Pons (tissue), 1 donor: ENCODE data around the gene TGIF2.
"Not testable (repeated sequence)": the region's sequence is repeated elsewhere in the genome, so short reads cannot be mapped to it uniquely, and the experiment has no call there.

Experiments
- DNase-seq: peaks from one replicate; pipeline ENCODE4 v3.0.0-alpha.2; 2016; ENCODE audit warnings: low spot score

Gene TGIF2

DNA sequence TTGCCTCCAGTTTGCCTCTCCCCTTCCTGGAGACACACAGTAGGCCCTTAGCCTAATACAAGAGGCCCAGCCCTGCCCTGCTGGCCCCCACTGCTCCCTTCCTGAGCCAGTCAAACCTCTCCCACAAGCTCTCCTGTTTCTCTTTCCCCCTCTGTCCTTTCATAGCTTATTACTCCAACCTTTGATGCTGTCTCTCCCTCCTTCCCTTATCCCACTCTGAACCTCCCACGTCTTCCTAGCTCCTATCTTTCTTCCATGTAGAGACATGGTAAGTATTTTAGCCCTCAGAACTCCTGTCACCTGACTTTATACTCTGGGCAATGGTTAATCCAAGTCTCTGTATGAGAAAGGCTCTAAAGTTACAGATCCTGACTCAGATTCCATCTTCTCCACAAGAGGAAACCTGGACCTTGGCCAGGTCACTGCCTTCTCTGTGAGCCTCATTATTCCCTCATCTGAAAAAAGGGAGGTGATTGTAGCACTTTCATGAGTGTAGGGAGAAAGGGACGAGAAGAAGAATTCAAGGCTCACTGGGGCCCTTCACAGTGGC, 6.7 kb downstream of the TGIF2 start:
- DNase-seq: no peak

- no peak for DNase-seq
These were observed 8.9 kb downstream of the TGIF2 start for GRCh38 chr20:36582322-36582721.

DNA sequence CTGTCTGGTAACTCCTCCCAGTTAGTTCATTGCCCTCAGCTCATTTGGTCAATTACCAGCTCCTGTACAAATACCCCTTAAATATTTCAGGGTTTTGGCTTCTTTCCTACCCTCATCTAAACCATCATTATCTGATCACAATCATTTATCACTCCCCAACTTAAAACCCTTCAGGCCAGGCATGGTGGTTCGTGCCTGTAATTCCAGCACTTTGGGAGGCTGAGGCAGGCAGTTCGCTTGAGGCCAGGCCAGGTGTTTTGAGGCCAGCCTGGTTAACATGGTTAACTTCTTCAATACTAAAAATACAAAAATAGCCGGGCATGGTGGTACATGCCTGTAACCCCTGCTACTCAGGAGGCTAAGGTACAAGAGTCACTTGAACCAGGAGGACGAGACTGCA, 9.4 kb downstream of the TGIF2 start:
- no peak for DNase-seq

- DNase-seq: no peak
These were observed 10.7 kb downstream of the TGIF2 start for GRCh38 chr20:36584018-36584481.

- DNase-seq: no peak
These were observed 12.2 kb downstream of the TGIF2 start for GRCh38 chr20:36585410-36586125.

GRCh38 chr20:36587388-36588070, 14.1 kb downstream of the TGIF2 start:
- no peak for DNase-seq

DNA sequence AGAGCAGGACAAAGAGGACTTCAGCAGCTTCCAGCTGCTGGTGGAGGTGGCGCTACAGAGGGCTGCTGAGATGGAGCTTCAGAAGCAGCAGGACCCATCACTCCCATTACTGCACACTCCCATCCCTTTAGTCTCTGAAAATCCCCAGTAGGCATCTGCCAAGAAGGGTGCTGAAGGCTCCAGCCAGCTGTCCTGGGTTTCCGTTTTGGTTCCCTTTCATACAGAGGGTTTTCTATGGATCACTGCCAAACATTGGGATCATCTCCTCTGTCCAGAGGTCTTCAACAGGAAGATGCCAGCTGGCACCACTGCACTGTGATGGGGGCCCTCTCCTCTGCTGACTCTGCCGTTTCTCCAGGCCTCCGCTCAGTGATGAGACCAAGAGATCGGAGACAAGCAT, 17.9 kb downstream of the TGIF2 start:
- no peak for DNase-seq

- peak; percentile 43 for DNase-seq
These were observed 18.7 kb downstream of the TGIF2 start for GRCh38 chr20:36591854-36592641.

GRCh38 chr20:36593347-36593929, 20.0 kb downstream of the TGIF2 start:
- DNase-seq: no peak

GRCh38 chr20:36599912-36600345, 26.5 kb downstream of the TGIF2 start:
- DNase-seq: peak; percentile 45

GRCh38 chr20:36601540-36601939, 28.1 kb downstream of the TGIF2 start:
- peak; percentile 49 for DNase-seq

DNA sequence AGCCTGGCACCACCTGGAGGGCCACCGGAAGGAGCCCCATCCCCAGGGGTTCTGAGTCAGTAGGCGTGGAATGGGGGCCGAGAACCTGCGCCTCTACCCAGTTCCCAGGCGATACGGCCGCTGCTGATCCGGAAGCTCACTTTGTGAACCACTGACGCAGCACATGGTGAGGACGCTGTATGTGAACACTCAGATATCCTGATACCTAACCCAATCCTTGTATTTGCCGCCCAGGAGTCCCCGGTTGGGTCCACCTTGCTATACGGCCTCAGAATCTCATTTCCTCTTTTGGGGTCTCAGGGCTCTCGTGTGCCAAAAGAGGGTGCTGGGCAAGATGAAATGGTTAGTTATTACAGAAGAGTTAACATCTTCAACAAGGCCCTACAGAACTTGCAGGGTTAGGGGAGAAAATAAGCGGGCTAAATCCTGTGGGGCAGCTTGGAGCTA, 31.6 kb downstream of the TGIF2 start:
- no peak for DNase-seq

GRCh38 chr20:36605399-36606157, 32.2 kb downstream of the TGIF2 start, which contains the start of gene RAB5IF:
TSS of gene RAB5IF (plus strand) at chr20:36605779. CDS start at chr20:36605952, 173 bp downstream.
- DNase-seq: peak; percentile 96

DNA sequence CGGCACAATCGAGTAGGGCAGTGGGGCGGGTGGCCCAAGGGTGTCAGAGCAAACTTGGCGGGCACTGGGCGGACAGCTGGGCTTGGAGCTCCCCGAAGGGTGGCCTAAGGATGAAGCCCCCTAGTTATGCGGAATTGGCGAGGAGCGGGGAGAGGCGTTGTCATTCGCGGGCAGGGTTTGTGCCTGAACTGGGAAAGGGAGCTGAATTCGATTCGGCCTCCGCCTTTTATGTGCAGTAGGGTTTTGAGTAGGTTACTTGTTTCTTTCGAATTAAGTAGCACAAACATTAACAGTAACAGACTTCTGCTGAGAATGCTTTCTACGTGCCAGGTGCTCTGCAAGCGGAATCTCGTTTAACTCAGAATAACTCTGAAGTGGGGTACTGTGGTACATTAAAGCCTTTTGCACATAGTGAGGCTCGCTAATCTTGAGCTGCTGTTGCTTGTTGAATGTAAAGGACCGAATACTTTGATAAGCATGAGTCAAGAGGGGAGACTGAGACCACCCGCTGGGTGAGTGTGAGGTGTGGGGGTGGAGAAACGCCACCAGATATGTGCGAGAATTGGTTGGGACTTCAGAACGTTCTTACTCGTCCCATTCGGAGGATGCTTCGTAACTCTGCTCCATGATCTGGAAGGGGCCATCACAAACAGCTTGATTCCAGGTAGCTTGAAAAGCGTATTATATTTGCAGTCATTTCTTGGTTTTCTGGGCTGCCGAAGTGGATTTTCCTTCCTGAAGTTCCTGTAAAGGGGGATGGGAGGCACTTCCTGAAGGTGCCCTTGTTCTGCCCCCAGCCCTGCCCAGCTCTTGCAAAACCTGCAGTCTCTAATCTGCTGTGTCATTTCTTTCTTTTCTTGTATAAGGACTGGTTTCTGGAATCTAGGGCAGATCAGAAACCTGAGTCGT, 33.0 kb downstream of the TGIF2 start:
- DNase-seq: no peak

GRCh38 chr20:36607586-36608387, 34.4 kb downstream of the TGIF2 start:
- DNase-seq: no peak

DNA sequence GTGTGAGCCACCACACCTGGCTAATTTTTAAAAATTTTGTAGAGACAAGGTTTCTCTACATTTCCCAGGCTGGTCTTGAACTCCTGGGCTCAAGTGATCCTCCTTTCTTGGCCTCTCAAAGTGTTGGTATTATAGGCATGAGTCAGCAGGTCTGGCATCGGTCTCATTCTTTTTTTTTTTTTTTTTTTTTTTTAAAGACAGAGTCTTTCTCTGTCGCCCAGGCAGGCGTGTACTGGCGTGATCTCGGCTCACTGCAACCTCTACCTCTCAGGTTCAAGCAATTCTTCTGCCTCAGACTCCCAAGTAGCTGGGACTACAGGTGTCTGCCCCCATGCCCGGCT, 35.0 kb downstream of the TGIF2 start:
- not testable (repeated sequence) for DNase-seq

- DNase-seq: no peak
These were observed 38.2 kb downstream of the TGIF2 start for GRCh38 chr20:36611625-36612024.

DNA sequence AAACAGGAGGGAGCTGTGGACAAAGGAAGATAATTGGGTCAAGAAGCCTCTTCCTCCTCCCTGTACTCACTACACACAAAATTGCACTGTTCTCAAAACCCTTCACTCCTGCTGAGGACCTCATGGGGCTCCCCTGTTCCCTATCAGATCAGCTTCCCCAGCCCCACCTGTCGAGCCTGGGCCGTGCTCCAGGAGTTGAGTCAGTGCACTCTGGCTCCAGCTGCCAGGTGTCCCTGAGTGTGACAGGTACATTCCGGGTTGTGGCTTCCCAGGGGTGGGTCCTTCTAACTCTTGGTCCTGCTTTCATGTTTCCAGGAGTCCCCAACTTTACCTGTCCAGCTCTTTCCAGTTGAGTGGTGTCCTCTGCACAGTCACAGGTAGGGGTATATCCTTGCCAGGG, 40.6 kb downstream of the TGIF2 start:
- no peak for DNase-seq
